NCI-H69 (cell line): ENCODE data around the gene KNSTRN.

ENCODE experiments used
- DNase-seq: peaks from one replicate; lab custom pipeline; 2025; lab: John Stamatoyannopoulos, UW

The KNSTRN gene

DNA sequence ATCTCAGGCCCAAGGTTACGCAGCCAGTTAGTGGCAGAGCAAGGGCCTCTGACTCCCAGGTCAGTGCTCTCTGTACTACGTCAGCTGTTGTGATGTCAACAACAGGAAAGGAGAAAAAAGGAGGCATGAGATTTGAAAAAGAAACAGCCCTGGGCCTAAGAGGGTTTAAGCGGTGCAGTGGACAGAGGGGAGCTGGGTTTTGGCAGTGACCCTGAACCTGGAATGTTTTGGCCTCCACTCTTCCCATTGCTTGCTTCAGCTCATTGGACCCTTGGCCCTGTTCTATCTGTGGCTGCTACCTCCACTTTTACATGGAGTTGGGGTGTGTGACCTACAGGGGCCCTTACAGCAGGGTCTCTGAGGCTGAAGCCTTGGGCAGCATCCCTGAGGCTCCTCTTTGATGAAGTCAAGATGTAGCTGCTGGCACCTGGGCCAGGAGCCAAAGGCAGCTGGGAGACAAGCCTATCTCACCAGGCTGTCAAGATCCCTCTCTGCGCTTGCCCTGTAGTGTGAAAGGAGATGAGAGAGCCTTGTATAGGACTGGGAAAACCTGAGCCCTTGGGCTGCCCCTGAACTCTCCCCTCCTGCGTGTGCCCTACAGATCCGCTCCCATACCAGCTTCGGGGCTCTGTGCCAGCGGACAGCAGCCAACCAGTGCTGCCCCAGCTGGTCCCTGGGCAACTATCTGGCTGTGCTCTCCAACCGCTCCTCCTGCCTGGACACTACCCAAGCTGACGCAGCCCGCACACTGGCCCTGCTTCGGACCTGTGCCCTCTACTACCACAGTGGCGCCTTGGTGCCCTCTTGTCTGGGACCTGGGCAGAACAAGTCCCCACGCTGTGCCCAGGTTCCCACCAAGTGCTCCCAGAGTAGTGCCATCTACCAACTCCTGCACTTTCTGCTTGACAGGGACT lies 15.8 kb upstream of the KNSTRN start:
- DNase-seq, result peak; percentile 41

DNA sequence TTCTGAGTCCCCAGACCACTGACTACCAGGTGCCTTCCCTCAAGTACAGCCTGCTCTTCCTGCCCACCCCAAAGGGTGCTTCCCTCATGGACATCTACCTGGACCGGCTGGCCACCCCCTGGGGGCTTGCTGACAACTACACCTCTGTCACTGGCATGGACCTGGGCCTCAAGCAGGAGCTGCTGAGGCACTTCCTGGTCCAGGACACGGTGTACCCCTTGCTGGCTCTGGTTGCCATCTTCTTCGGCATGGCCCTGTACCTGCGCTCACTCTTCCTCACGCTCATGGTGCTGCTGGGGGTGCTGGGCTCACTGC lies 15.2 kb upstream of the KNSTRN start:
- DNase-seq, result no peak

DNA sequence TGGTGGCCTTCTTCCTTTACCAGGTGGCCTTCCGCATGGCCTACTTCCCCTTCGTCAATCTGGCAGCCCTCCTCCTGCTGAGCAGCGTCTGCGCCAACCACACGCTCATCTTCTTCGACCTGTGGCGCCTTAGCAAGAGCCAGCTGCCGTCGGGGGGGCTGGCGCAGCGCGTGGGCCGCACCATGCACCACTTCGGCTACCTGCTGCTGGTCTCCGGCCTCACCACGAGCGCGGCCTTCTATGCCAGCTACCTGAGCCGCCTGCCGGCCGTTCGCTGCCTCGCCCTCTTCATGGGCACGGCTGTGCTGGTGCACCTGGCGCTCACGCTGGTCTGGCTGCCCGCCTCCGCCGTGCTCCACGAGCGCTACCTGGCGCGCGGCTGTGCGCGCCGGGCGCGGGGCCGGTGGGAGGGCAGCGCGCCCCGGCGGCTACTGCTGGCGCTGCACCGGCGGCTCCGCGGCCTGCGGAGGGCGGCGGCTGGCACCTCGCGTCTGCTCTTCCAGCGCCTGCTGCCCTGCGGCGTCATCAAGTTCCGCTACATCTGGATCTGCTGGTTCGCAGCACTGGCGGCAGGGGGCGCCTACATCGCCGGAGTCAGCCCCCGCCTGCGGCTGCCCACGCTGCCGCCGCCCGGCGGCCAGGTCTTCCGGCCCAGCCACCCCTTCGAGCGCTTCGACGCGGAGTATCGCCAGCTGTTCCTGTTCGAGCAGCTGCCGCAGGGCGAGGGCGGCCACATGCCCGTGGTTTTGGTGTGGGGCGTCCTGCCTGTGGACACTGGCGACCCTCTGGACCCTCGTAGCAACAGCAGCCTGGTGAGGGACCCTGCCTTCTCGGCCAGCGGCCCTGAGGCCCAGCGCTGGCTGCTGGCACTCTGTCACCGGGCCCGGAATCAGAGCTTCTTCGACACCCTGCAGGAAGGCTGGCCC lies 14.6 kb upstream of the KNSTRN start:
- peak; percentile 98 for DNase-seq

DNA sequence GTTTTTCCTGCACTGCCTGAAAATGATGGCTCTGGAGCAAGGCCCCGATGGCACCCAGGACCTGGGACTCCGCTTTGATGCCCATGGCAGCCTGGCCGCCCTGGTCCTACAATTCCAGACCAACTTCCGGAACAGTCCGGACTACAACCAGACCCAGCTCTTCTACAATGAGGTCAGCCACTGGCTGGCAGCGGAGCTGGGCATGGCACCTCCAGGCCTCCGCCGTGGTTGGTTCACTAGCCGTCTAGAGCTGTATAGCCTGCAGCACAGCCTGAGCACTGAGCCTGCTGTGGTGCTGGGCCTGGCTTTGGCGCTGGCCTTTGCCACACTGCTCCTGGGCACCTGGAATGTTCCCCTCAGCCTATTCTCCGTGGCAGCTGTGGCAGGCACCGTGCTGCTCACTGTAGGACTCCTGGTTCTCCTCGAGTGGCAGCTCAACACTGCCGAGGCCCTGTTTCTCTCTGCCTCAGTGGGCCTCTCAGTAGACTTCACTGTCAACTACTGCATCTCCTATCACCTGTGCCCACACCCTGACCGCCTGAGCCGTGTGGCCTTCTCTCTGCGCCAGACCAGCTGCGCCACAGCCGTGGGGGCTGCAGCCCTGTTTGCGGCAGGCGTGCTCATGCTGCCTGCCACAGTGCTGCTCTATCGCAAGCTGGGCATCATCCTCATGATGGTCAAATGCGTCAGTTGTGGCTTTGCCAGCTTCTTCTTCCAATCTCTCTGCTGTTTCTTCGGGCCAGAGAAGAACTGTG lies 13.6 kb upstream of the KNSTRN start:
- no peak for DNase-seq

DNA sequence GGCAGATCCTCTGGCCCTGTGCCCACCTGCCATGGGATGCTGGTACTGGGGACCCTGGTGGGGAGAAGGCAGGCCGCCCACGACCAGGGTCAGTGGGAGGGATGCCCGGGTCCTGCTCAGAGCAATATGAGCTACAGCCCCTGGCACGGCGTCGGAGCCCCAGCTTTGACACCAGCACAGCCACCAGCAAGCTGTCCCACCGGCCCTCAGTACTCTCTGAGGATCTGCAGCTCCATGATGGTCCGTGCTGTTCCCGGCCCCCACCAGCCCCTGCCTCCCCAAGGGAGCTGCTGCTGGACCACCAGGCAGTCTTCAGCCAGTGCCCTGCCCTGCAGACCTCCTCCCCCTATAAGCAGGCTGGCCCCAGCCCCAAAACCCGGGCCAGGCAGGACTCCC lies 13.0 kb upstream of the KNSTRN start:
- no peak for DNase-seq

DNA sequence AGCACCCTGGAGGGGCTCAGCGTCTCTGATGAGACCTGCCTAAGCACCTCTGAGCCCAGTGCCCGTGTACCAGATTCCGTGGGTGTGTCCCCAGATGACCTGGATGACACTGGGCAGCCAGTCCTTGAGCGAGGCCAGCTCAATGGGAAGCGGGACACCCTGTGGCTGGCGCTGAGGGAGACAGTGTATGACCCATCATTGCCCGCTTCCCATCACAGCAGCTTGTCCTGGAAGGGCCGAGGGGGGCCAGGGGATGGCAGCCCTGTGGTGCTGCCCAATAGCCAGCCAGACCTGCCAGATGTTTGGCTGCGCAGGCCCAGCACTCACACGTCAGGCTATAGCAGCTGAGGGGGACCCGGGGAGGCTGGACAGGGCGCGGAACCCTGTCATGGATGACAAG lies 12.6 kb upstream of the KNSTRN start:
- DNase-seq, result no peak

DNA sequence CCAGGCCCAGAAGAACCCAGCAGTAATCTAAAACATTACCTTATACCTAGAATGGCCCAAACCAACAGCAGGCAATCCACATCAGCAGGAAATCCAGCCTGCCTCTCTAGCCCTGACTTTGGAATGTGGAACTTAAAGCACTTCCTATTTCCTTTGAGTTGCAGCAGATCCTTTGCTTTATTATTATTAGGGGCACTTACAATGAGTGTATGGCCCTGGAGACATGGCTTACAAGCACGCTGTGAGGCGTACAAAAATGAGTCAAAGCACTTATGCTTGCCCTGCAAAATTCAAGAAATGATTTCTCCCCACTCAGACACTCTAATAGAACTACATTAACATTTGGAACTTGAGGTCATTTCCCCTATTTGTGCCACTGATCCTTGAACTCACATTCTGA lies 9.5 kb upstream of the KNSTRN start:
- DNase-seq, result no peak

DNA sequence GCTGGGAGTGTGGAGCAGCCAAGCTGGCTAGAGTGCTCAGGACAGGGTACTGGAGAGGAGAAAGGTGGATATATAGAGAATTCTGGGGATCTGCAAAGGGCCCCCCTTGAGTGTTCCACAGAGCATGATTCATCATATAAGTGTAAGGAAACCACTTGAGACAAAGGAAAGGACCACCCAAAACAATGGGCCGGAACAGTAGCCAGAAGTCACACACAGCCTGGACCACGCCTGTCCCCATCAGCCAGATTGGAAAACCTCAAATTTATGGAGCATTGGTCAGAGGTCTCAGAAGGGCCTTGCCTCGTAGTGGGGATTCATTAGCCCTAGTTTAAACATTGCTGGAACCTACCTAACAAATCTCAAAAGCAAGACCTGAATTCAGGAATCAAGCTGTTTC lies 4.9 kb upstream of the KNSTRN start:
- DNase-seq, result no peak

DNA sequence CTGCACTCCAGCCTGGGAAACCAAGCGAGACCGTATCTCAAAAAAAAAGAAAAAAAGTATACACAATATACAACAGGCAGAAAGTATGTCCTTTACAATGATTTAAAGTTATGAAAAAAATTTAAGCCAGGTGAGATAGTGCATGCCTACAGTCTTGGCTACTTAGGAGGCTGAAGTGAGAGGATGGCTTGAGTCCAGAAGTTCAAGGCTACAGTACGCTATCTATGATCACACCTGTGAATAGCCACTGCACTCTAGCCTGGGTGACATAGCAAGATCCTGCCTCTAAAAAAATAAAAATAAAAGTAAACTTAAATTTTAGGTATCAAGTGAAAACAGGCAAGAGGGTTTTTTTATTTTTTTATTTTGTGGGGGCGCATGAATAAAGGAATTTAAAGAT lies 3.1 kb upstream of the KNSTRN start:
- no peak for DNase-seq

DNA sequence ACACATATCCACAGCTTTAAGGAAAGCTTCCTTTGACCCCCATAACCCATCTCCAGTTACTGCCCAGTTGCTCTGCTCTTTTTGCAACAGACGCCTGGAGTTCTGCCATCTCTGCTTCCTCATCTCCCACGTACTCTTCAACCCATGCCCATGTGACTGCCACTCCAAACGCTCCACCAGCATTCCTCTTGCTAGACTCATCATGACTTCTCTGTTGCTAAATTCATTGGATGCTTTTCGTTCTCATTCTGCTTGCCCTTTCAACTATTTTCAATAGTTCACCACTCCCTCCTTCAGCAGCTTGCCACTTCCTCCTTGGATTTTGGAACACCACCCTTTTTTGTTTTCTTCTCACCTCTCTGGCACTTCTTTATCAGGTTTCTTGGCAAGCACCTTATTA lies 2.7 kb upstream of the KNSTRN start:
- DNase-seq, result no peak

DNA sequence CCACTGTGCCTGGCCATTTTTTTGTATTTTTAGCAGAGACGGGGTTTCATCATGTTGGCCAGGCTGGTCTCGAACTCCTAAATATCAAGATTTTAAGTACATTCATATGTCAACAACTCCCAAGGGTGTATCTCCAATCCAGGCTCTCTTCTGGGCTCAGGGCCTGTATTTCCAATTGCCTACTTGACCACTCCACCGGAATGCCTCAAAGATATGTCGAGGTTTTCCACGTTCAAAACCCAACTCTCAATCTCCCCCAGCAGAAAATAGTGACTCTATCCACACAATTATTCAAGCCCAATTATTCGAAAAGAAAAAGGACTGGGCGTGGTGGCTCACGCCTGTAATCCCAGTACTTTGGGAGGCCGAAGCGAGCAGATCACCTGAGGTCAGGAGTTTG lies 1.9 kb upstream of the KNSTRN start:
- DNase-seq, result no peak

DNA sequence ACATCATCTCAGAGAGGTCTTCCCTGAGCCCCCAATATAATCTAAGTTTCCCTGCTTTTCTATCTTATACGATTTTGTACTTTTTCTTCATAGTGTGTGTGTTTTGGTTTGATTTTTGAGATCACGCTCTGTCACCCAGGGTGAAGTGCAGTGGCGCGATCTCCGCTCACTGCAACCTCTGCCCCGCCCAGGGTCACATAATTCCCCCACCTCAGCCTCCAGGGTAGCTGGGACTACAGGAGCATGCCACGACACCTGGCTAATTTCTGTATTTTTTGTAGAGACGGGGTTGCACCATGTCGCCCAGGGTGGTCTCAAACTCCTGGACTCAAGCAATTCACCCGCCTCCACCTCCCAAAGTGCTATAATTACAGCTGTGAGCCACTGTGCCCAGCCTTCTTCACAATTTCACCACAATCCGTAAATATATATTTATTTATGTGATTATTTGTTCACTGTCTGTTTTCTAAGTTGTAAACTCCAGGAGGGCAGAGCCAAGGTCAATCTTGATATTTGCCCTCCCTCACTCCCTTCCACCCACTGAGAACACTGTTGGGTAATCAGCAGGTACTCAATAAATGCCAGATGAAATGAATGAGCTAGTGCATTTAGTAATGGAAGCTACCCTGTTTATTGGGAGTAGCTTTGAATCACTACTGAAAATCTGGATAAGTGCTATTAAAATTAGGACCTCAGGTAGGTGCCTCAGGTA lies 547 bp upstream of the KNSTRN start:
- no peak for DNase-seq

DNA sequence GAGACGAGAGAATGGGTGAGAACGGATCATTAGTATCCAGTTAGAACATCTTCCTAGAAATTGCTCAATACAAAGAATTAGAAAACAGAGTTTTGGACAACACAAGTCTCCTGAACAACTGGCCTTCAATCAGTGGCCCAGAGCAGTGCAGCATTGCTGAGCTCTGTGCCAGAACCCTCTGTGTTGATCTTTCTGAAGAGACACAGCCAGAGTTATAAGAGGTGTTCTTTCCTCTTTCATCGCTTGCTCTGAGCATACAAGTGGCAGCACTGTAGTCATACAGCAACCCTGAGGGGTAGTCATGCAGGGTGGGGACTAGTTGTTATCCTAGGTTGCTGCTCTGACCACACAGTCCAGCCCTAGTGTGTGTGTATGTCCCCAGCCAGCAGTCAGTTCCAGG lies 4.0 kb downstream of the KNSTRN start:
- DNase-seq, result no peak

DNA sequence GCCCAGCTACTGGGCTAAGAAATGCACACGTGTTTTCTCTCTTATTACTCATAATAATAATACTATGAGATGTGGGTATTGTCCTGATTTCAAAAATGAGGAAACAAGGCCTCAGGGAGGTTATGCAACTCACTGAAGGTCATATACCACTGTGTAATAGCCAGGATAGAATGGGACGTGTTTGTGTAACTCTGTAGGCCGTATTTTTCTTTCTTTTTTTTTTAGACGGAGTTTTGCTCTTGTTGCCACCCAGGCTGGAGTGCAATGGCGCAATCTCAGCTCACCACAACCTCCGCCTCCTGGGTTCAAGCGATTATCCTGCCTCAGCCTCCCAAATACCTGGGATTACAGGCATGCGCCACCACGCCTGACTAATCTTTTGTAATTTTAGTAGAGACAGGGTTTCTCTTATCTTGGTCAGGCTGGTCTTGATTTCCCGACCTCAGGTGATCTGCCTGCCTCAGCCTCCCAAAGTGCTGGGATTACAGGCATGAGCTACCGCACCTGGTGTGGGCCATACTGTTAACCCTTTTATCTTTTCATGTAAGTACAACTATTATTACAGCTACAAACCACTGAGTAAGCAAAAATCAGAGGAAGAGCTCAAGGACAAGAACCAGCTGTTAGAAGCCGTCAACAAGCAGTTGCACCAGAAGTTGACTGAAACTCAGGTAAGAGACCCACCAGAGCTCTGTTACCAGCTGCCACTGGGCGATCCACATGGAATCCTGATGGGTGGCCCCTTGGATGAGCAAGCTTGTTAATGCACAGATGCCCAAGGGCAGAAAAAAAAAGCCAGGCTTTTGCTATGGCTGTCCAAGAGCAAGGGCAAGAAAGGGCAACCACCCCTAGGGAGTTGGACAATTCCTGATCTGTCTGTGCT lies 6.7 kb downstream of the KNSTRN start:
- DNase-seq, result no peak

DNA sequence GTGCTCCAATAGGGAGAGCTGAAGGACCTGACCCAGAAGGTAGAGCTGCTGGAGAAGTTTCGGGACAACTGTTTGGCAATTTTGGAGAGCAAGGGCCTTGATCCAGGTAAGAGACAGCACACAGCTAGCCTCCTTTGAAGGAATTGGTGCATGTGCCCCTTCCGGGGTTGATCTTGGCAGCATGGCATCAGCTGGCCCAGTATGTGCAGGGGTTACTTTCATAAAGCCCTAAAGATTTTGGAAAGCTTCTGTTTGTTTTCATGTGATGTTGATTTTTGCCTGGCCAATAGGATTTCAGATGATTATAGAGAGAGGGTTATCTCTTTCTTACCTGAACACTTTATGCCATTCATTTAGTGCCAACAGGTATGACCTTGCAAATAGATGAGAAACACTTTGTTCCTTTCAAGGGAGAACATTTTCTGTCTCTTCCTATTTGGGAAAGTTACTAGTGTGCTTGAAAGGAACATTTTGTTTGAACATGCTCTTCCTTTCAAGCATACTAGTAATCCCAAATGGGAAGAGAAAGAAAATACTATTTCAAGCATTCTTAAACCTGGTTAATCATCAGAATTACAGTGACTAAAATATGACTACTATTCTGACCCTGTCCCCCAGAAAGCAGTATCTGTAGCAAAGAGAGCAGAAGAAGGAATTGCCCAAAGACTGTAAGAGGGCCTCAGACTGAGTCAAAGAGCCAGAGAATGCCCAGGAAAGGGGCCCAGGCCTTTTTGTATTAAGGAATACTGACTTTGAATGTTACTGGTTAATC lies 7.5 kb downstream of the KNSTRN start:
- no peak for DNase-seq

DNA sequence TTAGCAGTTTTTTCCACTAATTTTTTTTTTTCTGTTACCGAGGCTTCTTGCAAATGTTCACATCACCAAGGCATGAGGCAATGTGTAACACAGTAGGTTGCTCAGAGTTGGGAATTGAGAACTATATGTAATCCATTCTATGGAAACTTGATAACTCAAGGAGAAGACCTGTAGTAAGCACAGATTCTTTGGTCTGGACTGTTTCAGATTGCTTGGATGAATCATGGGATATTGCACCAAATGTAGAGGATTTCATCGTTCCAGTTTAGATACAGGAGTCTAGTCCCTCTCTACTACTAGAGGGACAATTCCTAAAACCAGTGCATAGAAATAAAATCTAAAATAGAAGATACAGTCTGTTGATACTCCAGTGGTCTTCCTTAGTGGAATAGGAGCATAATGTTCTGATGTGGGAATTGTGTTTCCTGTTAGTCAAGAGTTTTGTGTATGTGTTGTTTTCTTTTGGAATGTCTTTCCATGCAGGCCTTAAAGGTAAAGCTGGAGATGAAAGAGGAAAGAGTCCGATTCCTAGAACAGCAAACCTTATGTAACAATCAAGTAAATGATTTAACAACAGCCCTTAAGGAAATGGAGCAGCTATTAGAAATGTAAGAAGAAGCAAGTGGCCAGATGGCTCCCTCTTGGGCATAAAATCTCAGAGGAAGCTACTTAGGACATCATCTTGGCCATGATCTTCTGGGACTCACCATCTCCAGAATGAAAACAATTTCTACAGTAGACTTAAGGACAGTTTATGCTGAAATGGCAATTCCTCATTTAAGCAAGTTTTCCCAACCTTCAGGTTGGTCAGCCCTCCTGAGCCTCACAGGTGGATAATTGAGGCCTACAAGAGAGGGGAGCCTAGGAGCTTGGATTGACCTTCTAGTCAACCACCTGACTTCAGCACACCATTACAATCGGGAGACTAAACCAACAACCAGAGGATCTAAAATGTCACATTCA lies 10.7 kb downstream of the KNSTRN start:
- DNase-seq, result no peak

DNA sequence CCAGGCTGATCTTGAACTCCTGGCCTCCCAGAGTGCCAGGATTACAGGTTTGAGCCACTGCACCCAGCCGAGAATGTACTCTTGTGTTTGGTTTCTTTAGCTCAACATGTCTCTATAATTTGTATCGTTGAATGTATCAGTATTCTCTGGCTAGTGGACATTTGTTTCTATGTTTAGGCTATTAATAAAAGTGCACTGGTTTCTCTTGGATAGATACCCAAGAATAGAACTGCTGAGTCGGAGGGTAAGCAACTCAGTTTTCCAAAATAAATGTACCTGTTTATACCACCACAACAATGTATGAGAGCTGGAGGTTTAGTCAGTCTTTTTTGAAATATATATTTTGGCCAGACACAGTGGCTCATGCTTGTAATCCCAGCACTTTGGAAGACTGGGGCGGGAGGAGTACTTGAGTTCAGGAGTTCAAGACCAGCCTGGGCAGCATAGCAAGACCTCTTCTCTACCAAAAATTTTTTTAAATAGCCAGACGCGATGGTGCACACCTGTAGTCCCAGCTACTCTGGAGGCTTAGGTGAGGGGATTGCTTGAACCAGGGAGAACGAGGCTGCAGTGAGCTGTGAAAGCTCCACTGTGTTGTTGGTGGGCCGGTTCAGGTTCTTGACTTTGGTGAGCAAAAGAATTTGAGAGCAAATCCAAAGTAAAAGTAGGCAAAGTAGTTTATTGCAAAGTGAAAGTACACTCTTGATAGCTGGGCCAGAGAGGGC lies 15.3 kb downstream of the KNSTRN start:
- DNase-seq, result no peak

DNA sequence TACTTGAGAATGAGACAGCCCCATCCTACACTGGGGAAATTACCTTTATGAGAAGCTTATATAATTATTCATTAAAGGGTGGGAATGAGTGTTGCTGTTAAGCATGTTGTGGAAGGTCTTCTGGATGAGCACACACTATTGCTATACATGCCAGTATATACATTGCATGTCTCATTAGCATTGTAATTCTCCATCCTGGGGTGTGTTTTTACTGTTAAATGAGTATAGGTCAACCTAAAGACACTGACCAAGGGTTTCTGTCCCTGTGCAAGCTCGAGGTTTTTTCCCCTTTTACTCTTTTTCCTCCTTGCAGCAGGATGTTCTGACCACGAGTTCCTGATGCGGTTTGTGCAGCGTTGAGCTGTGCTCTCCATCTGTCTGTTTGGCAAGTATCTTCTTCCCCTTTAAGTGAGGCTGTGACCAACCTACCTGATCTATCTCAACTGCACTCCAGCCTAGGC lies 15.9 kb downstream of the KNSTRN start:
- no peak for DNase-seq
